Fibroblast of lung (primary cell): ENCODE measurements around the gene ZNF408.

Experiments used
- EZH2 ChIP-seq: IDR thresholded peaks from 2 replicates; pipeline ENCODE4 v1.5.1; 2012; ENCODE audit warnings: low read length, control low read depth, mild to moderate bottlenecking; ENCODE audit errors: missing control alignments
- TF ChIP-seq, protein P1 (sequence below), 2 donors: IDR thresholded peaks in 1 of 2; conservative IDR thresholded peaks in 1 of 2; 1 replicate in 1 of 2; 2 replicates in 1 of 2; pipeline ENCODE4 v1.5.1; 2011 to 2012; ENCODE audit warnings: low read length in 2 of 2, control low read depth in 1 of 2, inconsistent platforms in 1 of 2, low read depth in 1 of 2, mild to moderate bottlenecking in 1 of 2

DNA sequence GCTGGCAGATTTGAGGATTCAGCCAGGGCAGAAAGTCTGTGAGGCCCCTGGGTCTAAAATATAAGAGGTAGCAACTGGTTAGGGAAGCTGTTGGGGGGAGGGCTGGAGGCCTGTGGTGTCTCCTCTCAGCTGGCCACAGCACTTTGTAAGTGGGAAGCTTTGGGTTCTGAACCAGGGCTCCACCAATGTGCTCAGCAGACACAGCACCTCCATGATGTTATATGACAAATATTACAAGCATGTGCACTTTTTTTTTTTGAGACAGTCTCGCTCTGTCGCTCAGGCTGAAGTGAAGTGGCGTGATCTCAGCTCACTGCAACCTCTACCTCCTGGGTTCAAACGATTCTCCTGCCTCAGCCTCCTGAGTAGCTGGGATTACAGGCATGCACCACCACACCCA lies 8.4 kb upstream of the ZNF408 start:
- TF ChIP-seq, protein P1, sequence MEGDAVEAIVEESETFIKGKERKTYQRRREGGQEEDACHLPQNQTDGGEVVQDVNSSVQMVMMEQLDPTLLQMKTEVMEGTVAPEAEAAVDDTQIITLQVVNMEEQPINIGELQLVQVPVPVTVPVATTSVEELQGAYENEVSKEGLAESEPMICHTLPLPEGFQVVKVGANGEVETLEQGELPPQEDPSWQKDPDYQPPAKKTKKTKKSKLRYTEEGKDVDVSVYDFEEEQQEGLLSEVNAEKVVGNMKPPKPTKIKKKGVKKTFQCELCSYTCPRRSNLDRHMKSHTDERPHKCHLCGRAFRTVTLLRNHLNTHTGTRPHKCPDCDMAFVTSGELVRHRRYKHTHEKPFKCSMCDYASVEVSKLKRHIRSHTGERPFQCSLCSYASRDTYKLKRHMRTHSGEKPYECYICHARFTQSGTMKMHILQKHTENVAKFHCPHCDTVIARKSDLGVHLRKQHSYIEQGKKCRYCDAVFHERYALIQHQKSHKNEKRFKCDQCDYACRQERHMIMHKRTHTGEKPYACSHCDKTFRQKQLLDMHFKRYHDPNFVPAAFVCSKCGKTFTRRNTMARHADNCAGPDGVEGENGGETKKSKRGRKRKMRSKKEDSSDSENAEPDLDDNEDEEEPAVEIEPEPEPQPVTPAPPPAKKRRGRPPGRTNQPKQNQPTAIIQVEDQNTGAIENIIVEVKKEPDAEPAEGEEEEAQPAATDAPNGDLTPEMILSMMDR (conservative IDR thresholded peaks at IDR 0.05 in 1 of 2, IDR thresholded peaks at IDR 0.05 in 1 of 2; ENCODE audit: low read depth in 1 of 2, low read length in 2 of 2): no peak
- TF ChIP-seq EZH2: no peak
